ENCODE data around the gene ZFP3.

DNA sequence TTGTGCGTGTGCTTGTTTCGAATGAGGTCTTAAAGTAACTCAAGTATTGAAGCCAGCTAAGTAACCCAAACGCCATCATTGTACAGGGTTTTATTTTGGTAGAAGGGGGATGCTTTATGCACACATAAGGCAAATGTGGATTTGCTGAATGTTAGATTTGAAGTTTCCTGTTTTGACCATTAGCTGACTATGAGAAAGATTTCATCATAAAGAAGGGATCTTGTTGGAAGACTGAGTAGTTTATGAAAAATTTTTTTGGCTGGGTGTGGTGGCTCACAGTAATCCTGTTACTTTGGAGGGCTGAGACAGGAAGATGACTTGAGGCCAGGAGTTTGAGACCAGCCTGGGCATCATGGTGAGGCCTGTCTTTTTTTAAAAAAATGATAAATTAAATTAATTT lies 10.0 kb upstream of the ZFP3 start:
- TF ChIP-seq, protein P1, sequence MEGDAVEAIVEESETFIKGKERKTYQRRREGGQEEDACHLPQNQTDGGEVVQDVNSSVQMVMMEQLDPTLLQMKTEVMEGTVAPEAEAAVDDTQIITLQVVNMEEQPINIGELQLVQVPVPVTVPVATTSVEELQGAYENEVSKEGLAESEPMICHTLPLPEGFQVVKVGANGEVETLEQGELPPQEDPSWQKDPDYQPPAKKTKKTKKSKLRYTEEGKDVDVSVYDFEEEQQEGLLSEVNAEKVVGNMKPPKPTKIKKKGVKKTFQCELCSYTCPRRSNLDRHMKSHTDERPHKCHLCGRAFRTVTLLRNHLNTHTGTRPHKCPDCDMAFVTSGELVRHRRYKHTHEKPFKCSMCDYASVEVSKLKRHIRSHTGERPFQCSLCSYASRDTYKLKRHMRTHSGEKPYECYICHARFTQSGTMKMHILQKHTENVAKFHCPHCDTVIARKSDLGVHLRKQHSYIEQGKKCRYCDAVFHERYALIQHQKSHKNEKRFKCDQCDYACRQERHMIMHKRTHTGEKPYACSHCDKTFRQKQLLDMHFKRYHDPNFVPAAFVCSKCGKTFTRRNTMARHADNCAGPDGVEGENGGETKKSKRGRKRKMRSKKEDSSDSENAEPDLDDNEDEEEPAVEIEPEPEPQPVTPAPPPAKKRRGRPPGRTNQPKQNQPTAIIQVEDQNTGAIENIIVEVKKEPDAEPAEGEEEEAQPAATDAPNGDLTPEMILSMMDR (IDR thresholded peaks at IDR 0.05): no peak
- TF ChIP-seq POLR2AphosphoS5 (IDR thresholded peaks at IDR 0.05): no peak
- no peak for TF ChIP-seq POLR2A (IDR thresholded peaks at IDR 0.05)

Measured in transverse colon (tissue), 4 donors.